Liver (tissue), 9 donors: ENCODE results near the gene SH3RF3. TPM values are rescaled to one million over a fixed set of nuclear protein-coding genes. Genes with fewer than 3 reads are reported as not detected.

Experiments used
- DNase-seq: peaks from one replicate; pipeline ENCODE4 v3.0.0-alpha.2; 2017; ENCODE audit warnings: low spot score
- H3K27ac ChIP-seq, 2 donors: one replicate each; pipeline ENCODE4 v1.7.0; 2013; ENCODE audit warnings: inconsistent platforms in 2 of 2, low read length in 2 of 2, control low read depth in 1 of 2, low read depth in 1 of 2, mild to moderate bottlenecking in 1 of 2
- H3K27me3 ChIP-seq, 4 donors: one replicate each; pipeline versions ENCODE4 v1.6.1 to v1.7.0; 2013; ENCODE audit warnings: low read length in 3 of 4, inconsistent platforms in 1 of 4, mild to moderate bottlenecking in 1 of 4, moderate library complexity in 1 of 4; ENCODE audit not compliant: control insufficient read depth in 4 of 4, insufficient read depth in 4 of 4
- H3K36me3 ChIP-seq, 4 donors: one replicate each; pipeline versions ENCODE4 v1.6.1 to v1.7.0; 2013; ENCODE audit warnings: low read length in 3 of 4, mild to moderate bottlenecking in 3 of 4, low read depth in 1 of 4, moderate library complexity in 1 of 4; ENCODE audit not compliant: control insufficient read depth in 4 of 4, insufficient read depth in 3 of 4
- H3K4me1 ChIP-seq, 4 donors: one replicate each; pipeline versions ENCODE4 v1.6.1 to v1.7.0; 2013; ENCODE audit warnings: low read length in 3 of 4, mild to moderate bottlenecking in 3 of 4, moderate library complexity in 1 of 4; ENCODE audit not compliant: control insufficient read depth in 4 of 4, insufficient read depth in 4 of 4
- H3K4me3 ChIP-seq, 3 donors: one replicate each; pipeline versions ENCODE4 v1.6.1 to v1.7.0; 2013; ENCODE audit warnings: low read length in 3 of 3, control low read depth in 1 of 3, low read depth in 1 of 3, mild to moderate bottlenecking in 1 of 3
- H3K9ac ChIP-seq, 2 donors: one replicate each; pipeline ENCODE4 v1.7.0; 2013; ENCODE audit warnings: low read length in 2 of 2, mild to moderate bottlenecking in 2 of 2, moderate library complexity in 2 of 2, control low read depth in 1 of 2, low read depth in 1 of 2
- H3K9me3 ChIP-seq, 4 donors: one replicate each; pipeline versions ENCODE4 v1.6.1 to v1.7.0; 2013; ENCODE audit warnings: low read length in 3 of 4; ENCODE audit not compliant: control insufficient read depth in 4 of 4
- ATF3 ChIP-seq: IDR thresholded peaks from 2 replicates; pipeline ENCODE4 v1.6.1; 2016; ENCODE audit warnings: antibody characterized with exemption
- CTCF ChIP-seq: fragments of 150-350 bp; IDR thresholded peaks from 2 replicates; pipeline ENCODE4 v1.5.1; 2017; ENCODE audit warnings: improper control_type of control experiment, low read depth, low read length; ENCODE audit not compliant: missing input control
- EGR1 ChIP-seq, 2 donors: IDR thresholded peaks; 2 replicates each; pipeline ENCODE4 v1.6.1; 2016 to 2018; ENCODE audit warnings: antibody characterized with exemption in 2 of 2, low read depth in 2 of 2
- FOXA1 ChIP-seq: IDR thresholded peaks from 2 replicates; pipeline ENCODE4 v1.6.1; 2016; ENCODE audit warnings: antibody characterized with exemption
- FOXA2 ChIP-seq: IDR thresholded peaks from 2 replicates; pipeline ENCODE4 v1.6.1; 2016; ENCODE audit warnings: antibody characterized with exemption
- GABPA ChIP-seq, 2 donors: IDR thresholded peaks in 1 of 2; conservative IDR thresholded peaks in 1 of 2; 2 replicates each; pipeline ENCODE4 v1.6.1; 2016; ENCODE audit warnings: antibody characterized with exemption in 2 of 2, mild to moderate bottlenecking in 1 of 2, moderate library complexity in 1 of 2
- HNF4A ChIP-seq, 2 donors: conservative IDR thresholded peaks; 2 replicates each; pipeline ENCODE4 v1.6.1; 2016; ENCODE audit warnings: antibody characterized with exemption in 2 of 2, mild to moderate bottlenecking in 2 of 2
- HNF4G ChIP-seq: IDR thresholded peaks from 2 replicates; pipeline ENCODE4 v1.6.1; 2016; ENCODE audit warnings: antibody characterized with exemption
- JUND ChIP-seq, 2 donors: IDR thresholded peaks; 2 replicates each; pipeline ENCODE4 v1.6.1; 2016; ENCODE audit warnings: antibody characterized with exemption in 2 of 2
- MAX ChIP-seq: IDR thresholded peaks from 2 replicates; pipeline ENCODE4 v1.6.1; 2016; ENCODE audit warnings: antibody characterized with exemption
- NR2F2 ChIP-seq: IDR thresholded peaks from 2 replicates; pipeline ENCODE4 v1.6.1; 2016; ENCODE audit warnings: antibody characterized with exemption
- RAD21 ChIP-seq, 2 donors: IDR thresholded peaks; 2 replicates each; pipeline ENCODE4 v1.6.1; 2016; ENCODE audit warnings: antibody characterized with exemption in 2 of 2, mild to moderate bottlenecking in 2 of 2
- REST ChIP-seq: IDR thresholded peaks from 2 replicates; pipeline ENCODE4 v1.6.1; 2016; ENCODE audit warnings: antibody characterized with exemption, mild to moderate bottlenecking
- RXRA ChIP-seq, 2 donors: IDR thresholded peaks; 2 replicates each; pipeline ENCODE4 v1.6.1; 2017 to 2018; ENCODE audit warnings: antibody characterized with exemption in 2 of 2, mild to moderate bottlenecking in 1 of 2
- SP1 ChIP-seq: IDR thresholded peaks from 2 replicates; pipeline ENCODE4 v1.6.1; 2018; ENCODE audit warnings: antibody characterized with exemption, mild to moderate bottlenecking
- TAF1 ChIP-seq: conservative IDR thresholded peaks from 2 replicates; pipeline ENCODE4 v1.6.1; 2016; ENCODE audit warnings: antibody characterized with exemption, mild to moderate bottlenecking
- YY1 ChIP-seq: IDR thresholded peaks from 2 replicates; pipeline ENCODE4 v1.6.1; 2016; ENCODE audit warnings: antibody characterized with exemption, mild to moderate bottlenecking
- ZBTB33 ChIP-seq: IDR thresholded peaks from 2 replicates; pipeline ENCODE4 v1.6.1; 2016; ENCODE audit warnings: antibody characterized with exemption
- whole genome bisulfite sequencing: extraction: QIAGEN DNeasy Blood & Tissue Kit; methylation state at CpG from one replicate; pipeline ENCODE4 v1.1.7; 2013; 5-methylcytosine and 5-hydroxymethylcytosine counted together
- polyA plus RNA-seq, 2 donors: library from polyadenylated mRNA; stranded (reverse) in 1 of 2; unstranded in 1 of 2; fragments of 200-250 nt in 1 of 2; fragments of >200 nt in 1 of 2; fragmentation: Nextera tagmentation in 1 of 2; extraction: Ambion mirVana in 1 of 2; gene quantifications; one replicate each; pipeline versions ENCODE4 v1.2.1 to v1.2.3, GENCODE V29; 2013 to 2015
- total RNA-seq, 2 donors: library from RNA; depleted of rRNA; stranded (reverse); fragments of >200 nt; gene quantifications; one replicate each; pipeline ENCODE4 v1.2.3, GENCODE V29; 2014
- donor health status: healthy.
- donor health status: healthy.
- donor health status: healthy.
- donor health status: healthy.
- donor health status: healthy.

Gene SH3RF3
- total and polyA plus RNA-seq, 4 donors: 0.11 to 1.0 (median 0.54) TPM

GRCh38 chr2:109367683-109368082, 238.7 kb downstream of the SH3RF3 start:
- Histone ChIP-seq H3K36me3 (no peaks in the 10 kb centered on the region), H3K9ac (no peak overlapping the region), H3K27me3 (no peaks in the 10 kb centered on the region), H3K9me3 (no peaks in the 10 kb centered on the region), H3K4me3 (no peak overlapping the region), H3K27ac (no peak overlapping the region), H3K4me1 (no peaks in the 10 kb centered on the region)
- no peak for TF ChIP-seq RXRA (IDR thresholded peaks at IDR 0.05)
- TF ChIP-seq REST: no peak
- no peak for TF ChIP-seq NR2F2
- TF ChIP-seq HNF4G: no peak
- TF ChIP-seq JUND (IDR thresholded peaks at IDR 0.05): no peak
- TF ChIP-seq YY1: no peak
- TF ChIP-seq RAD21 (IDR thresholded peaks at IDR 0.05): no peak
- no peak for TF ChIP-seq CTCF
- WGBS: 95% methylated on average over 1 of the region's 1 CpG
- DNase-seq: no peak

- Histone ChIP-seq H3K9ac (no peak overlapping the region), H3K27me3 (no peaks in the 10 kb centered on the region), H3K36me3 (no peaks in the 10 kb centered on the region), H3K27ac (no peak overlapping the region), H3K4me3 (no peak overlapping the region), H3K9me3 (no peaks in the 10 kb centered on the region), H3K4me1 (no peaks in the 10 kb centered on the region)
- 90% methylated on average over 10 of the region's 10 CpGs for WGBS
- no peak for DNase-seq
- TF ChIP-seq EGR1 (IDR thresholded peaks at IDR 0.05; ENCODE audit: low read depth in 2 of 2) (no peak), FOXA2 (no peak), MAX (no peak), RAD21 (IDR thresholded peaks at IDR 0.05) (no peak), REST (no peak), HNF4G (no peak), YY1 (no peak), FOXA1 (no peak), NR2F2 (no peak), GABPA (IDR thresholded peaks at IDR 0.05 in 1 of 2, conservative IDR thresholded peaks at IDR 0.05 in 1 of 2) (no peak), ZBTB33 (no peak), TAF1 (no peak), HNF4A (conservative IDR thresholded peaks at IDR 0.05) (no peak), ATF3 (no peak), RXRA (IDR thresholded peaks at IDR 0.05) (no peak), CTCF (no peak), SP1 (no peak), JUND (IDR thresholded peaks at IDR 0.05) (no peak)
These were observed 239.8 kb downstream of the SH3RF3 start for GRCh38 chr2:109368798-109369197.
